RWPE2 (cell line): ENCODE results near the gene DET1.
A peak's percentile ranks its signal among the peaks of the same experiment; 100 is the strongest.

Experiments used
- ATAC-seq: fragments of 200-7000 bp; cut with Tn5 transposase; 3 replicates; pipeline ENCODE4 v1.9.1; 2021; ENCODE audit warnings: low read depth
- DNase-seq: peaks from one replicate; pipeline ENCODE4 v3.0.0-alpha.2; 2020; ENCODE audit warnings: low spot score
- H3K27ac ChIP-seq: fragments of 450-650 bp; 2 replicates; pipeline ENCODE4 v1.5.1; 2017; ENCODE audit warnings: mild to moderate bottlenecking; ENCODE audit not compliant: poor library complexity, severe bottlenecking
- H3K27me3 ChIP-seq: fragments of 250-450 bp; sonication (Bioruptor Pico); 2 replicates; pipeline ENCODE4 v1.5.1; 2021; ENCODE audit warnings: mild to moderate bottlenecking, moderate library complexity; ENCODE audit not compliant: insufficient read depth, poor library complexity, severe bottlenecking
- H3K36me3 ChIP-seq: fragments of 250-450 bp; sonication (Bioruptor Pico); 2 replicates; pipeline ENCODE4 v1.5.1; 2020; ENCODE audit warnings: low read depth, mild to moderate bottlenecking, moderate library complexity
- H3K4me1 ChIP-seq: fragments of 250-450 bp; sonication (Bioruptor Pico); 2 replicates; pipeline ENCODE4 v1.5.1; 2021; ENCODE audit warnings: mild to moderate bottlenecking, moderate library complexity; ENCODE audit not compliant: insufficient read depth, poor library complexity, severe bottlenecking
- H3K4me3 ChIP-seq: fragments of 250-450 bp; sonication (Bioruptor Pico); 2 replicates; pipeline ENCODE4 v1.5.1; 2021; ENCODE audit warnings: mild to moderate bottlenecking, moderate library complexity; ENCODE audit not compliant: severe bottlenecking
- H3K9me3 ChIP-seq: fragments of 250-450 bp; sonication (Bioruptor Pico); 2 replicates; pipeline ENCODE4 v1.5.1; 2021; ENCODE audit warnings: mild to moderate bottlenecking, moderate library complexity; ENCODE audit not compliant: severe bottlenecking
- TF ChIP-seq, protein P1 (sequence below): fragments of 450-650 bp; IDR thresholded peaks from one replicate; pipeline ENCODE4 v1.5.1; 2017; ENCODE audit warnings: mild to moderate bottlenecking, moderate library complexity; ENCODE audit not compliant: poor library complexity, severe bottlenecking

DET1 gene

GRCh38 chr15:88509964-88510363, 36.5 kb downstream of the DET1 start:
- no peak overlapping the region for H3K27ac ChIP-seq
- no peaks in the 10 kb centered on the region for H3K9me3 ChIP-seq
- no peaks in the 10 kb centered on the region for H3K4me1 ChIP-seq
- no peak overlapping the region for H3K4me3 ChIP-seq
- ATAC-seq: no peak
- peaks cover 17% of the 10 kb centered on the region for H3K36me3 ChIP-seq
- no peaks in the 10 kb centered on the region for H3K27me3 ChIP-seq
- TF ChIP-seq, protein P1, sequence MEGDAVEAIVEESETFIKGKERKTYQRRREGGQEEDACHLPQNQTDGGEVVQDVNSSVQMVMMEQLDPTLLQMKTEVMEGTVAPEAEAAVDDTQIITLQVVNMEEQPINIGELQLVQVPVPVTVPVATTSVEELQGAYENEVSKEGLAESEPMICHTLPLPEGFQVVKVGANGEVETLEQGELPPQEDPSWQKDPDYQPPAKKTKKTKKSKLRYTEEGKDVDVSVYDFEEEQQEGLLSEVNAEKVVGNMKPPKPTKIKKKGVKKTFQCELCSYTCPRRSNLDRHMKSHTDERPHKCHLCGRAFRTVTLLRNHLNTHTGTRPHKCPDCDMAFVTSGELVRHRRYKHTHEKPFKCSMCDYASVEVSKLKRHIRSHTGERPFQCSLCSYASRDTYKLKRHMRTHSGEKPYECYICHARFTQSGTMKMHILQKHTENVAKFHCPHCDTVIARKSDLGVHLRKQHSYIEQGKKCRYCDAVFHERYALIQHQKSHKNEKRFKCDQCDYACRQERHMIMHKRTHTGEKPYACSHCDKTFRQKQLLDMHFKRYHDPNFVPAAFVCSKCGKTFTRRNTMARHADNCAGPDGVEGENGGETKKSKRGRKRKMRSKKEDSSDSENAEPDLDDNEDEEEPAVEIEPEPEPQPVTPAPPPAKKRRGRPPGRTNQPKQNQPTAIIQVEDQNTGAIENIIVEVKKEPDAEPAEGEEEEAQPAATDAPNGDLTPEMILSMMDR: no peak
- DNase-seq: no peak

DNA sequence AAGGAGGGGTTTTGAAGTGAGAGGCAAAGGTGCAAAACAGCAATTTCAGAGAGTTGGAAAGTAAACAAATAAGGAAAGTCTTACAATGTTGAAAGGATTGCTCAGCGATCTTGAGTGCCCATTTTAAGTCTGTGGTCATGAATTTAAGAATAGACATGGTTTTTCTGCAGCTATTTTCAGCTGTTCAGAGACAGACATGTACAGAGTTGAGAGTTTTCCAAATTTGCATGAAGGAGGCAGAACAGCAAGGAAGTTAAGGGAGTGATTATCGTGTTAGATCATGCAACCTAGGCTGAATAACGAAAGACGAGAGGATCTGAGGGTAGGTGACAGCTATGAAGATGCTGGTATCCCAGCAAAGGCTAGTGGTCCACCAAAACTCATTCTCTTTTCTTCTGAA, 37.2 kb downstream of the DET1 start:
- TF ChIP-seq, protein P1: no peak
- H3K9me3 ChIP-seq: no peaks in the 10 kb centered on the region
- no peak for DNase-seq
- H3K27ac ChIP-seq: no peak overlapping the region
- ATAC-seq: no peak
- no peaks in the 10 kb centered on the region for H3K27me3 ChIP-seq
- no peak overlapping the region for H3K4me3 ChIP-seq
- H3K36me3 ChIP-seq: peaks cover 13% of the 10 kb centered on the region
- H3K4me1 ChIP-seq: no peaks in the 10 kb centered on the region

GRCh38 chr15:88506628-88507027, 39.9 kb downstream of the DET1 start:
- Histone ChIP-seq H3K36me3 (no peaks in the 10 kb centered on the region), H3K27ac (no peak overlapping the region), H3K4me1 (no peaks in the 10 kb centered on the region), H3K4me3 (no peak overlapping the region), H3K9me3 (no peaks in the 10 kb centered on the region), H3K27me3 (no peaks in the 10 kb centered on the region)
- ATAC-seq (no peak), DNase-seq (no peak)
- TF ChIP-seq, protein P1: no peak

GRCh38 chr15:88505721-88506120, 40.8 kb downstream of the DET1 start:
- TF ChIP-seq, protein P1: no peak
- H3K36me3 ChIP-seq: no peaks in the 10 kb centered on the region
- no peak for DNase-seq
- H3K27ac ChIP-seq: no peak overlapping the region
- H3K27me3 ChIP-seq: no peaks in the 10 kb centered on the region
- H3K4me3 ChIP-seq: no peak overlapping the region
- ATAC-seq: 0 out of 3 replicates have a peak, but pooled peaks have one; percentile 19
- H3K9me3 ChIP-seq: no peaks in the 10 kb centered on the region
- no peaks in the 10 kb centered on the region for H3K4me1 ChIP-seq

DNA sequence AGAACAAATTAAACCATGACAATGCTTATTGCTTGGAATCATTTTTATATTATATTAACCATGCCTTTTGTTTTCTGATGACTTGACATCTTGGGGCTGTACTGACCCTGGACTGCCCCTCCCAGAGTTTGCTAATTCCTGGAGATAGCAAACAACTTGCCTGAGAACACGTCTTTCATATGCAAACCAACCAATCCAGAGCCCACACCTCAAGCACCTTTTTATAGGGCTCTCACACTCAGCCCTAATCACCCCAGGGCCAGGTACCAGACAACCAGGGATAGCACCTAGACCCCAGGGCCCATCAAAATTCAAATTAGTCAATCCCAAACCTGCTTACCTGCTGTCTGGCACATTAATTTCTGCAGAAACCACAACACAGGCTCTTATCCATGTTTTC, 42.0 kb downstream of the DET1 start:
- no peaks in the 10 kb centered on the region for H3K27me3 ChIP-seq
- TF ChIP-seq, protein P1: no peak
- H3K36me3 ChIP-seq: no peaks in the 10 kb centered on the region
- DNase-seq: no peak
- H3K4me3 ChIP-seq: no peak overlapping the region
- ATAC-seq: no peak
- no peaks in the 10 kb centered on the region for H3K4me1 ChIP-seq
- no peaks in the 10 kb centered on the region for H3K9me3 ChIP-seq
- H3K27ac ChIP-seq: no peak overlapping the region
